Suppressor macrophage (primary cell): ENCODE data around the gene ALK.

Source experiments
- DNase-seq, 4 experiments: peaks; one replicate each; pipeline ENCODE4 v3.0.0-alpha.2; 2020 to 2022

The ALK gene

GRCh38 chr2:29606104-29607037 lies 315.0 kb downstream of the ALK start:
- DNase-seq, result peak; percentile 18 to 47 (median 27)

- DNase-seq, result no peak
Measured at GRCh38 chr2:29603341-29603740, 318.0 kb downstream of the ALK start.

- no peak for DNase-seq
Measured at GRCh38 chr2:29601872-29602271, 319.5 kb downstream of the ALK start.

- no peak for DNase-seq
Measured at GRCh38 chr2:29601321-29601720, 320.1 kb downstream of the ALK start.

GRCh38 chr2:29599946-29600345 lies 321.4 kb downstream of the ALK start:
- DNase-seq, result no peak

GRCh38 chr2:29598978-29599377 lies 322.4 kb downstream of the ALK start:
- DNase-seq, result no peak

GRCh38 chr2:29597035-29597434 lies 324.4 kb downstream of the ALK start:
- no peak for DNase-seq

- DNase-seq, result no peak
Measured at GRCh38 chr2:29596584-29596983, 324.8 kb downstream of the ALK start.

- no peak for DNase-seq
Measured at GRCh38 chr2:29591600-29591999, 329.8 kb downstream of the ALK start.

- no peak for DNase-seq
Measured at GRCh38 chr2:29590211-29590610, 331.2 kb downstream of the ALK start.

GRCh38 chr2:29589440-29590103 lies 331.8 kb downstream of the ALK start:
- DNase-seq, result no peak

- no peak for DNase-seq
Measured at GRCh38 chr2:29587402-29588190, 333.8 kb downstream of the ALK start.

GRCh38 chr2:29586919-29587318 lies 334.5 kb downstream of the ALK start:
- DNase-seq, result no peak

GRCh38 chr2:29583548-29584156 lies 337.7 kb downstream of the ALK start:
- DNase-seq, result no peak

- DNase-seq, result no peak
Measured at GRCh38 chr2:29583104-29583503, 338.3 kb downstream of the ALK start.

GRCh38 chr2:29582062-29582461 lies 339.3 kb downstream of the ALK start:
- DNase-seq, result no peak

GRCh38 chr2:29580223-29580622 lies 341.2 kb downstream of the ALK start:
- no peak for DNase-seq

- no peak for DNase-seq
Measured at GRCh38 chr2:29579495-29580169, 341.8 kb downstream of the ALK start.

- no peak for DNase-seq
Measured at GRCh38 chr2:29578084-29578598, 343.2 kb downstream of the ALK start.

GRCh38 chr2:29576231-29576630 lies 345.2 kb downstream of the ALK start:
- DNase-seq, result no peak

- no peak for DNase-seq
Measured at GRCh38 chr2:29575370-29575890, 346.0 kb downstream of the ALK start.

GRCh38 chr2:29573612-29574011 lies 347.8 kb downstream of the ALK start:
- DNase-seq, result no peak
